HL-60 (cell line): ENCODE results near the gene KRTAP3-1.

ENCODE experiments used
- DNase-seq, 2 experiments: peaks; one replicate each; pipeline ENCODE4 v3.0.0-alpha.2; 2010 to 2020; ENCODE audit warnings: low read depth in 1 of 2, low spot score in 1 of 2
- H3K27ac ChIP-seq: fragments of 250-450 bp; sonication (Bioruptor Pico); replicated peaks from 2 replicates; pipeline ENCODE4 v1.5.1; 2020; ENCODE audit warnings: mild to moderate bottlenecking, moderate library complexity
- H3K27me3 ChIP-seq: fragments of 250-450 bp; sonication (Bioruptor Pico); 2 replicates; pipeline ENCODE4 v1.5.1; 2021; ENCODE audit warnings: mild to moderate bottlenecking, moderate library complexity; ENCODE audit not compliant: insufficient read depth, poor library complexity, severe bottlenecking
- H3K4me3 ChIP-seq: replicated peaks from 2 replicates; pipeline ENCODE4 v1.5.1; 2011; ENCODE audit warnings: mild to moderate bottlenecking, control low read depth, low read length; ENCODE audit not compliant: insufficient read depth
- CTCF ChIP-seq: IDR thresholded peaks from one replicate; pipeline ENCODE4 v1.5.1; 2011; ENCODE audit warnings: low read length, control low read depth, inconsistent platforms; ENCODE audit not compliant: insufficient read depth
- GABPA ChIP-seq: IDR thresholded peaks from 2 replicates; pipeline ENCODE4 v1.6.1; 2012; ENCODE audit warnings: low read depth
- POLR2AphosphoS5 ChIP-seq: IDR thresholded peaks from 2 replicates; pipeline ENCODE4 v1.6.1; 2012; ENCODE audit warnings: low read depth
- REST ChIP-seq: IDR thresholded peaks from 2 replicates; pipeline ENCODE4 v1.6.1; 2012; ENCODE audit warnings: low read depth; ENCODE audit not compliant: insufficient replicate concordance
- SPI1 ChIP-seq: IDR thresholded peaks from 2 replicates; pipeline ENCODE4 v1.6.1; 2012; ENCODE audit warnings: low read depth, mild to moderate bottlenecking, borderline replicate concordance

The KRTAP3-1 gene

GRCh38 chr17:41029633-41030245 lies 20.8 kb upstream of the KRTAP3-1 start, which contains the start of gene KRTAP1-4:
KRTAP1-4 (minus strand) TSS chr17:41030195; CDS start chr17:41030078, 117 bp downstream.
- TF ChIP-seq CTCF = no peak
- no peak for TF ChIP-seq GABPA
- no peak for TF ChIP-seq SPI1
- no peak for TF ChIP-seq REST
- TF ChIP-seq POLR2AphosphoS5 = no peak
- Histone ChIP-seq H3K4me3 (no peak within 1 kb of the TSS), H3K27ac (no peak within 1 kb of the TSS), H3K27me3 (peaks cover 3% of the 10 kb centered on the region)
- DNase-seq = no peak

GRCh38 chr17:41026715-41027471 lies 18.0 kb upstream of the KRTAP3-1 start, which contains the start of gene KRTAP1-5:
KRTAP1-5 (minus strand) TSS chr17:41027208; CDS start chr17:41027155, 53 bp downstream.
- Histone ChIP-seq H3K4me3 (no peak within 1 kb of the TSS), H3K27ac (no peak within 1 kb of the TSS), H3K27me3 (peaks cover 3% of the 10 kb centered on the region)
- TF ChIP-seq SPI1 = no peak
- TF ChIP-seq POLR2AphosphoS5 = no peak
- TF ChIP-seq GABPA = no peak
- TF ChIP-seq REST = no peak
- no peak for TF ChIP-seq CTCF
- DNase-seq = no peak

- Histone ChIP-seq H3K27me3 (peaks cover 3% of the 10 kb centered on the region), H3K27ac (no peak overlapping the region), H3K4me3 (no peak overlapping the region)
- no peak for DNase-seq
- TF ChIP-seq GABPA (no peak), CTCF (no peak), POLR2AphosphoS5 (no peak), REST (no peak), SPI1 (no peak)
Measured at GRCh38 chr17:41024697-41025096, 15.8 kb upstream of the KRTAP3-1 start.
